Stomach smooth muscle (tissue), 2 donors: ENCODE results near the gene MFSD12.

Experiments
- H3K27ac ChIP-seq: one replicate; pipeline ENCODE4 v1.7.0; 2013; ENCODE audit warnings: mild to moderate bottlenecking, low read length, inconsistent platforms
- H3K27me3 ChIP-seq, 2 donors: one replicate each; pipeline ENCODE4 v1.7.0; 2013; ENCODE audit warnings: low read length in 2 of 2; ENCODE audit not compliant: insufficient read depth in 2 of 2, control insufficient read depth in 1 of 2
- H3K36me3 ChIP-seq, 2 donors: one replicate each; pipeline ENCODE4 v1.7.0; 2013; ENCODE audit warnings: low read length in 2 of 2; ENCODE audit not compliant: control insufficient read depth in 2 of 2, insufficient read depth in 2 of 2
- H3K4me1 ChIP-seq: one replicate; pipeline ENCODE4 v1.7.0; 2013; ENCODE audit warnings: low read length; ENCODE audit not compliant: control insufficient read depth, insufficient read depth
- H3K4me3 ChIP-seq, 2 donors: one replicate each; pipeline ENCODE4 v1.7.0; 2013; ENCODE audit warnings: low read length in 2 of 2
- H3K9ac ChIP-seq, 2 donors: one replicate each; pipeline ENCODE4 v1.7.0; 2013; ENCODE audit warnings: low read length in 2 of 2, mild to moderate bottlenecking in 1 of 2
- H3K9me3 ChIP-seq, 2 donors: one replicate each; pipeline ENCODE4 v1.7.0; 2013; ENCODE audit warnings: low read length in 2 of 2; ENCODE audit not compliant: control insufficient read depth in 2 of 2
- donor health status: healthy.
- donor health status: Pancreatic carcinoma.

The MFSD12 gene

GRCh38 chr19:3544058-3544376 lies 13.4 kb downstream of the MFSD12 start:
- no peak overlapping the region for H3K4me3 ChIP-seq
- no peak overlapping the region for H3K9ac ChIP-seq
- no peaks in the 10 kb centered on the region for H3K4me1 ChIP-seq
- no peaks in the 10 kb centered on the region for H3K27me3 ChIP-seq
- peaks cover 3 to 4% of the 10 kb centered on the region in 2 donors for H3K36me3 ChIP-seq
- H3K9me3 ChIP-seq, result no peaks in the 10 kb centered on the region
- no peak overlapping the region for H3K27ac ChIP-seq

- Histone ChIP-seq H3K9me3 (no peaks in the 10 kb centered on the region), H3K27ac (no peak overlapping the region), H3K36me3 (peaks cover 3 to 4% of the 10 kb centered on the region in 2 donors), H3K9ac (no peak overlapping the region), H3K27me3 (no peaks in the 10 kb centered on the region), H3K4me3 (no peak overlapping the region), H3K4me1 (peaks cover 2% of the 10 kb centered on the region)
Measured at GRCh38 chr19:3543150-3544057, 14.0 kb downstream of the MFSD12 start.

- no peak overlapping the region for H3K4me3 ChIP-seq
- H3K9ac ChIP-seq, result no peak overlapping the region
- peaks cover 5% of the 10 kb centered on the region for H3K4me1 ChIP-seq
- no peak overlapping the region for H3K27ac ChIP-seq
- no peaks in the 10 kb centered on the region for H3K9me3 ChIP-seq
- H3K27me3 ChIP-seq, result no peaks in the 10 kb centered on the region
- peaks cover 5 to 10% of the 10 kb centered on the region in 2 donors for H3K36me3 ChIP-seq
Measured at GRCh38 chr19:3539756-3540118, 17.6 kb downstream of the MFSD12 start.

GRCh38 chr19:3538965-3539755 lies 18.2 kb downstream of the MFSD12 start, which contains the start of gene TEKTIP1:
Gene TEKTIP1, plus strand, starts transcription at chr19:3539174. Its CDS starts 4 bp downstream, at chr19:3539178.
- no peak within 1 kb of the TSS for H3K9ac ChIP-seq
- no peak within 1 kb of the TSS for H3K27ac ChIP-seq
- H3K36me3 ChIP-seq, result peaks cover 5 to 15% of the 10 kb centered on the region in 2 donors
- no peak within 1 kb of the TSS for H3K4me3 ChIP-seq
- no peaks in the 10 kb centered on the region for H3K9me3 ChIP-seq
- no peaks in the 10 kb centered on the region for H3K27me3 ChIP-seq
- peaks cover 5% of the 10 kb centered on the region for H3K4me1 ChIP-seq

GRCh38 chr19:3538258-3538929 lies 19.0 kb downstream of the MFSD12 start:
- H3K9ac ChIP-seq, result no peak overlapping the region
- H3K27ac ChIP-seq, result no peak overlapping the region
- peaks cover 8 to 20% of the 10 kb centered on the region in 2 donors for H3K36me3 ChIP-seq
- no peak overlapping the region for H3K4me3 ChIP-seq
- H3K9me3 ChIP-seq, result no peaks in the 10 kb centered on the region
- peaks cover 5% of the 10 kb centered on the region for H3K4me1 ChIP-seq
- no peaks in the 10 kb centered on the region for H3K27me3 ChIP-seq

GRCh38 chr19:3537438-3538240 lies 19.7 kb downstream of the MFSD12 start:
- H3K27me3 ChIP-seq, result no peaks in the 10 kb centered on the region
- peaks cover 8 to 27% of the 10 kb centered on the region in 2 donors for H3K36me3 ChIP-seq
- H3K9ac ChIP-seq, result no peak overlapping the region
- H3K9me3 ChIP-seq, result no peaks in the 10 kb centered on the region
- no peak overlapping the region for H3K4me3 ChIP-seq
- H3K27ac ChIP-seq, result no peak overlapping the region
- peaks cover 5% of the 10 kb centered on the region for H3K4me1 ChIP-seq

- peaks cover 8 to 32% of the 10 kb centered on the region in 2 donors for H3K36me3 ChIP-seq
Measured at GRCh38 chr19:3537101-3537437, 20.3 kb downstream of the MFSD12 start.

GRCh38 chr19:3536429-3537100 lies 20.8 kb downstream of the MFSD12 start:
- Histone ChIP-seq H3K27me3 (no peaks in the 10 kb centered on the region), H3K36me3 (peaks cover 8 to 34% of the 10 kb centered on the region in 2 donors), H3K27ac (no peak overlapping the region), H3K4me3 (no peak overlapping the region), H3K9ac (no peak overlapping the region), H3K9me3 (no peaks in the 10 kb centered on the region), H3K4me1 (peaks cover 5% of the 10 kb centered on the region)

More at GRCh38 chr19:3537101-3537437, 20.3 kb downstream of the MFSD12 start:
- Histone ChIP-seq H3K4me1 (peaks cover 5% of the 10 kb centered on the region), H3K9me3 (no peaks in the 10 kb centered on the region), H3K4me3 (no peak overlapping the region), H3K9ac (no peak overlapping the region), H3K27ac (no peak overlapping the region), H3K27me3 (no peaks in the 10 kb centered on the region)

GRCh38 chr19:3535981-3536380 lies 21.4 kb downstream of the MFSD12 start:
- Histone ChIP-seq H3K4me3 (no peak overlapping the region), H3K27ac (no peak overlapping the region), H3K9me3 (no peaks in the 10 kb centered on the region), H3K9ac (no peak overlapping the region), H3K4me1 (peaks cover 5% of the 10 kb centered on the region), H3K36me3 (peaks cover 8 to 40% of the 10 kb centered on the region in 2 donors), H3K27me3 (no peaks in the 10 kb centered on the region)
